HG03175 (cell line): ENCODE measurements around the gene APOM.

Experiments used
- ATAC-seq: cut with Tn5 transposase; IDR thresholded peaks from one replicate; pipeline ENCODE4 v1.9.1; 2021; ENCODE audit warnings: mild to moderate bottlenecking, moderate library complexity; ENCODE audit not compliant: unreplicated experiment

APOM gene

GRCh38 chr6:31655349-31656237 is at the start of gene APOM:
APOM (plus strand) TSS chr6:31655894; CDS start chr6:31655967, 73 bp downstream.
- ATAC-seq = no peak

- no peak for ATAC-seq
Observed at GRCh38 chr6:31607317-31607716, 48.4 kb upstream of the APOM start.

- no peak for ATAC-seq
Observed at GRCh38 chr6:31609519-31610406, 45.9 kb upstream of the APOM start.

GRCh38 chr6:31610968-31611367 is 44.7 kb upstream of the APOM start:
- no peak for ATAC-seq

- no peak for ATAC-seq
Observed at GRCh38 chr6:31614075-31614619, 41.5 kb upstream of the APOM start.

GRCh38 chr6:31614684-31615578 is 40.8 kb upstream of the APOM start, which contains the start of gene AIF1:
AIF1 (plus strand) TSS chr6:31615234; CDS start chr6:31615330, 96 bp downstream.
- ATAC-seq = no peak

- no peak for ATAC-seq
Observed at GRCh38 chr6:31615748-31616147, 39.9 kb upstream of the APOM start.

GRCh38 chr6:31617010-31617409 is 38.7 kb upstream of the APOM start:
- no peak for ATAC-seq

GRCh38 chr6:31619805-31620585 is 35.7 kb upstream of the APOM start:
- ATAC-seq = peak; percentile 81

GRCh38 chr6:31620586-31621319 is 34.9 kb upstream of the APOM start, which contains the start of gene PRRC2A:
PRRC2A (plus strand) TSS chr6:31620715; CDS start chr6:31622790, 2,075 bp downstream.
- peak; percentile 28 for ATAC-seq

GRCh38 chr6:31621320-31621939 is 34.3 kb upstream of the APOM start:
- no peak for ATAC-seq

GRCh38 chr6:31621991-31622390 is 33.7 kb upstream of the APOM start:
- ATAC-seq = no peak

GRCh38 chr6:31622684-31623091 is 33.0 kb upstream of the APOM start:
- ATAC-seq = no peak

GRCh38 chr6:31624070-31624469 is 31.6 kb upstream of the APOM start:
- no peak for ATAC-seq

- ATAC-seq = no peak
Observed at GRCh38 chr6:31626952-31627351, 28.7 kb upstream of the APOM start.

GRCh38 chr6:31627690-31628287 is 27.9 kb upstream of the APOM start:
- ATAC-seq = no peak

GRCh38 chr6:31629014-31629413 is 26.7 kb upstream of the APOM start:
- no peak for ATAC-seq
